ENCODE data around the gene RPL36.
A peak's percentile ranks its signal among the peaks of the same experiment; 100 is the strongest.
"Not testable (repeated sequence)": the region's sequence is repeated elsewhere in the genome, so short reads cannot be mapped to it uniquely, and the experiment has no call there.

Gene RPL36

GRCh38 chr19:5690955-5691821 is 1.1 kb downstream of the RPL36 start:
- peak; percentile 67 for DNase-seq (ENCODE audit: low read depth)

- no peak for DNase-seq (ENCODE audit: low read depth)
Measured at GRCh38 chr19:5691822-5692722, 2.0 kb downstream of the RPL36 start.

GRCh38 chr19:5692723-5693194 is 2.7 kb downstream of the RPL36 start:
- DNase-seq (ENCODE audit: low read depth), result no peak

- DNase-seq (ENCODE audit: low read depth), result no peak
Measured at GRCh38 chr19:5693195-5694166, 3.4 kb downstream of the RPL36 start.

DNA sequence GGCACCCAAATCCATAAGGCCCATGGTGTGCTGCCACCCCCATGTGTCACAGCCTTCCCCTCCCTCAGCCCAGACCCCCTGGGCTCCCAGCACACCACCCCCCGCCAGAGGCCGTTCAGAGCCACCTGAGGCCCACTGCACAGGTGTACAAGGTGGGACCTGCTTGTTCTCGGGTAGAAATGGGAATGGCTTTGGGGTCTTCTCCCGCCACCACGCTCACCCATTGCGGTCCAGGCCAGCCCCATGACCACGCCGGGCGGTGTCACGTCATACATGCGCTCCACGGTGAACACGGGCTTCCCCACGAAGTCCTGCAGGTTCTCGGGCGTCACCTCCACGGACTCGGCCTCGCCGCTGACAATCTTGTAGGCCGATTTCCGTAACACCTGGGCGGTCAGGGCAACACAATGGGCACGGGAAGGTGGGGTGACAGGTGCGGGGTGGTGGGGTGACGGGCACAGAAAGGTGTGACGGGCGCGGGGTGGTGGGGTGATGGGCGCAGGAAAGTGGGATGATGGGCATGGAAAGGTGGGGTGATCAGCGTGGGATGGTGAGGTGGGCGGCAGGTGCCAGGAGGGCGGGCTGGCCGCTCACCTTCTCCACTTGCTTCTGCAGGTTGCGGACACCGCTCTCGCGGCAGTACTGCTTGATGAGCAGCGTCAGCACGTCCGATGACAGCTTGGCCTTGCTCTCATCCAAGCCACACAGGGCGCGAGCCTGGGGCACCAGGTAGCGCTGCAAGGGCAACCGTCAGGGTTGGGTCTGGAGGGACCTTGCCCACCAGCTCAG is 4.3 kb downstream of the RPL36 start:
- no peak for DNase-seq (ENCODE audit: low read depth)

DNA sequence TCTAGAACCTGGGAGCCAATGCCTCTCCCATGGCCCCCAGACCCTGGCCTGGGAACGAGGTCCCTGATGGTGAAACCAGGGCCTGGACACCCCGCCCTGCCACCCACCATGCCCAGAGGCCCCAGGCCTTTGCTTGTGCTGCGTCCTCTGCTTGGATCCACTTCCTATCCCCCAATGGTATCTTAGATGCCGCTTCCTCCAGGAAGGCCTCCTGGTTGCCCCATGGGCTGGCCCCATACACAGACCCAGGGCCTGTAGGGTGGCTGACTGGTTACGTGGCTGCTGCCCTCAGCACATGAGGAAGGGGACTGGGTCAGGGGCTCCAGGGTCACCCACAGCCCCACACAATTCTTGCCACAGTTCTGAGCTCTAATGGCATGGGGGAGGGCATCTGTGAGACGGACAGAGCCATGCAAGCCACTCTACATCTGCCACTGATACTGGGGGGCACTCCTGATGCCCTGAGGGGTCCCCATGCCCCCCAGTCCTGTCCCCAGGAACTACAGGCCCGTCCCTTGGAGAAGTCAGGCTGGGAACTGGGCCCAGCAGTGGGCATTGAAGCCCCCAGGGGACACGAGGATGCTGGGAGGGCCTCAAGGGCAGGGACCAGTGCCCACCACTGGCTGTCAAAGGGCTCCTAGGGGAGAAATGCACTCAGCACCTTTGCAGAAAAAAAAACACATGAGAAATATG is 5.0 kb downstream of the RPL36 start:
- no peak for DNase-seq (ENCODE audit: low read depth)

DNA sequence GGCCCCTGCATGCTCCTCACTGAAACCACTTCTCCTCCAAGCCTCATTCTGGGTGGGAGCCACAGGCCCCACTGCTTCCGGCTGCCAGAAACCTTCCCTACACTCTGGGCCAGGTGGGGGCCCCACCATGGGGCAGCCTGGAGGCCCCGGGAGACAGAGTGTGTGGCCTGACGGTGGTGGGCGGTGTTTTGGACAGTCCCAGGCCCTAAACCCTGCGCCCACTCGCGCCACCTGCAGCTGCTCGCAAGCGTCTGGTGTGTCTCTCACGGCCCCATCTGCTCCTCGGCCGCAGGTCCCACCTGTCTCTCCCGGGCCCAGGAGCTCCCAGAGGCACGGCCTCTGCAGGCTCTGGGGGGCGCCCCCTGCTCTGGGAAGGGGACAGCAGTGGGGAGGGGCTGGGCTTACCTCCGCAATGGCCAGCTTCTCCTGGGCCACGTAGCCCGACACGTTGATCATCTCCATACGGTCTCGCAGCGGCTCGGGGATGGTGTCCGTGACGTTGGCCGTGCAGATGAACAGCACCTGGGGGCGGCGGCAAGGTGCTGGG is 5.6 kb downstream of the RPL36 start:
- DNase-seq (ENCODE audit: low read depth), result no peak

- DNase-seq (ENCODE audit: low read depth), result no peak
Measured at GRCh38 chr19:5696196-5697021, 6.3 kb downstream of the RPL36 start.

DNA sequence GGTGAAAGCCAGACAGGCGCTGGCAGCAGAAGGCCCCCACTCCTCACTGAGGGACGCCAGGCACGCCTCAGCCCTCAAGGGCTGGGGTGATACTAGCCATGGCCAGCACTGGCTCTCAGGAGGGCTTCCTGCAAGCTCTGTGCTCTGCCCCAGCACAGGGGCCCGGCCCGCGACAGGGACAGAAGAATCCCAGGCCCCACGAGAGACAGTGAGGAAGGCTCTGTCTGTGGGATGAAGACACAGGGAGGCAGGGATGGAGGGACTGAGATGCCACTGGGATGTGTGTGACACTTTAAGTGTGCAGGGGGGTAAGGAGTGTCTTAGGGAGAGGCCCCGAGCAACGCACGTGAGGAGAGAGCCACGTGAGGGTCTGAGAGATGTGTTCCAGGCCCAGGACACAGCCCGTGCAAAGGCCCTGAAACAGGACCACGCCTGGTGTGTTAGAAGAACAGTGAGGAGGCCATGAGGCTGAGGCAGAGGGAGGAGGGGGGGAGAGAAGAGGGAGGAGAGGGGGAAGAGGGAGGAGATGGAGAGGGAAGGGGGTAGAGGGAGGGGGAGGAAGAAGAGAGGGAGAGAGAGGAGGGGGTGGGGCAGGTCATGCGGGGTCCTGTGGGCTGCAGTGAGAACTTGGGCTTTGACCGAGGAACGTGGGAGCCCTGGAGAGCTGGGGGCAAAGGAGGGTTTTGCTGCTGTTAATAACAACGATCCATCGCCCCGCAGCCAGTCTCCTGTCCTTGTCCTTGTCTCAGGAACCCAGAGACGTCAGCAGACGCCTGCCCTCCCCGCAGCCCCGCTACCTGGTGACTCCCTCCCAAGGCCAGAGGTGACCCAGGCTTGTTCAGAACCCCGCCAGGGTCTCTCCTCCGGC is 7.2 kb downstream of the RPL36 start:
- DNase-seq (ENCODE audit: low read depth), result no peak

DNA sequence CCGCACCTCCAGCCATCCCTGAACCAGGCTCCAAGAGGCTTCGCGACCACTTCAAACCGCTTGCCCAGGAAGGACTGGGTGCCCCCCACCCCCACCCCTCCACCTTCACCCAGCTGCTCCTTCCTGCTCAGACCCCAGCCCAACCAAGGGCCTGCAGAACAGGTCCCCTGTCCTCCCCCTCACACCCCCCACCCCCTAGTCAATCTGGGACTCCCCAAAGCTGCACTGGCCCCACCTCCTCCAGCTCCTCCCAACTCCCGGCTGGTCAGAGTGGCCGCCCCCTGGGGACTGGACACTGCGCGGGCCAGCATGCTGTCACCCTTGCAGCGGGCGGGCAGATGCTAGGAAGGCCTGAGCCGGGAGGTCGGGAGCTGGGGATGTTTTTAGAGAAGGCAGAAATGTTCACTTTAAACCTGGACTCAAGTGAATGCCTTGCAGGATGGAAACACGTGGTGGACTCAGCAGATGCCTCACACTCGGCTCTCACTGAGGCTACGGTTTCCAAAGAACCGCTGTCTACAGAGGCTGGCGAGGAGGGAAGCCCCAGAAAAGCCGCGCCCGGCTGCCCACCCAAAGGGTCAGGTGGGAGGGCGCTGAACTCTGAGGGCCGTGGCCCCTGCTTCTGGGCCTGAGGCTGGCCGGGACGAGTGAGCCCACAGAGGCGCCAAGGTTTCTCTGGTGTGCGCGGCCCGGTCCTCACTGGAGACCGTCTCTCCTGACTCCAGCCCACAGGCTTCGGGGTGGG is 8.0 kb downstream of the RPL36 start:
- DNase-seq (ENCODE audit: low read depth), result no peak

- no peak for DNase-seq (ENCODE audit: low read depth)
Measured at GRCh38 chr19:5698635-5699422, 8.7 kb downstream of the RPL36 start.

GRCh38 chr19:5700455-5701092 is 10.5 kb downstream of the RPL36 start:
- DNase-seq (ENCODE audit: low read depth), result no peak

- DNase-seq (ENCODE audit: low read depth), result not testable (repeated sequence)
Measured at GRCh38 chr19:5702053-5702410, 11.9 kb downstream of the RPL36 start.

- DNase-seq (ENCODE audit: low read depth), result no peak
Measured at GRCh38 chr19:5703819-5704818, 14.0 kb downstream of the RPL36 start.

DNA sequence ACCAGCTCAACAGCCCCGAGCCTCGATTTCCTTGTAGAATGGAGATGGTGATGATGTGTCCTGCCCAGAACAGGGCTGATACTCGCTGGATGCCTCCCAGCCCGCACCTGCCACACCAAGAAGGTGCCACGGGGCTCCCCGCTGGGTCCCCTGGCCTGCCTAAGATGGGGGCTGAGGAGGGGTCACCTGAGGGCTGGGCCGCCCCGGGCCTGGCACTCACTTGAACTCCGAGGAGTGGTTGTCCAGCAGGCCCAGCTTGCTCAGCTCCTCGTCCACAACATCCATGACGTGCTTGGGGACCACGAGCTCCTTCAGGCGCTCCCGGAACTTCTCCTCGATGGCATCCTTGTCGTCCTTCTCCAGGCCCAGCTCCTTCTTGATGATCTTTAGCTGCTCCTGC is 15.5 kb downstream of the RPL36 start:
- DNase-seq (ENCODE audit: low read depth), result no peak

All from fibroblast of the conjunctiva (primary cell).